ENCODE data around the gene UBL4B.
"Not testable (repeated sequence)": the region's sequence is repeated elsewhere in the genome, so short reads cannot be mapped to it uniquely, and the experiment has no call there.

UBL4B gene

DNA sequence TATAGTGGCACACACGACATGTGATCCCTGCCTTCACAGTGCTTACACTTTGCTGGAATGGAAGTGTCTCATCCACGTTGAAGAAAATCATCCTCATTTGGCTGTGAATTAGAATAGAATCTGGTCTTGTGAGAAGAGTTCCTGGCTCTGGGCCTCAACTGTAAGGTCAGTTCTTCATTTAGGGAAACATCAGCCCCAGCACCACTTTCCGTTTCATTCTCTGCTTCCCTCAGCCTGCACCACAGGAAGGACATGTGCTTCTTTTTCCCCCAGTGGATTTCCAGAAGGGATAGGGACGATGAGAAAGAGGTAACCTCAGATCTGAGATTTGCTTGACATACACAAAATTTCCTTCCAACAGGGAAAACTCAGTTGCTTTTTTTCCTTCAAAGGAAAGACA lies 38.1 kb upstream of the UBL4B start:
- in situ Hi-C loops (cut with MboI; ENCODE audit: low sequenced_read_pairs, unreplicated experiment), result no loop called here
- DNase-seq (ENCODE audit: low spot score), result no peak
- TF ChIP-seq, protein P1, sequence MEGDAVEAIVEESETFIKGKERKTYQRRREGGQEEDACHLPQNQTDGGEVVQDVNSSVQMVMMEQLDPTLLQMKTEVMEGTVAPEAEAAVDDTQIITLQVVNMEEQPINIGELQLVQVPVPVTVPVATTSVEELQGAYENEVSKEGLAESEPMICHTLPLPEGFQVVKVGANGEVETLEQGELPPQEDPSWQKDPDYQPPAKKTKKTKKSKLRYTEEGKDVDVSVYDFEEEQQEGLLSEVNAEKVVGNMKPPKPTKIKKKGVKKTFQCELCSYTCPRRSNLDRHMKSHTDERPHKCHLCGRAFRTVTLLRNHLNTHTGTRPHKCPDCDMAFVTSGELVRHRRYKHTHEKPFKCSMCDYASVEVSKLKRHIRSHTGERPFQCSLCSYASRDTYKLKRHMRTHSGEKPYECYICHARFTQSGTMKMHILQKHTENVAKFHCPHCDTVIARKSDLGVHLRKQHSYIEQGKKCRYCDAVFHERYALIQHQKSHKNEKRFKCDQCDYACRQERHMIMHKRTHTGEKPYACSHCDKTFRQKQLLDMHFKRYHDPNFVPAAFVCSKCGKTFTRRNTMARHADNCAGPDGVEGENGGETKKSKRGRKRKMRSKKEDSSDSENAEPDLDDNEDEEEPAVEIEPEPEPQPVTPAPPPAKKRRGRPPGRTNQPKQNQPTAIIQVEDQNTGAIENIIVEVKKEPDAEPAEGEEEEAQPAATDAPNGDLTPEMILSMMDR (IDR thresholded peaks at IDR 0.05; ENCODE audit: borderline replicate concordance, control extremely low read depth, extremely low read depth, insufficient read depth, missing control alignments), result no peak

DNA sequence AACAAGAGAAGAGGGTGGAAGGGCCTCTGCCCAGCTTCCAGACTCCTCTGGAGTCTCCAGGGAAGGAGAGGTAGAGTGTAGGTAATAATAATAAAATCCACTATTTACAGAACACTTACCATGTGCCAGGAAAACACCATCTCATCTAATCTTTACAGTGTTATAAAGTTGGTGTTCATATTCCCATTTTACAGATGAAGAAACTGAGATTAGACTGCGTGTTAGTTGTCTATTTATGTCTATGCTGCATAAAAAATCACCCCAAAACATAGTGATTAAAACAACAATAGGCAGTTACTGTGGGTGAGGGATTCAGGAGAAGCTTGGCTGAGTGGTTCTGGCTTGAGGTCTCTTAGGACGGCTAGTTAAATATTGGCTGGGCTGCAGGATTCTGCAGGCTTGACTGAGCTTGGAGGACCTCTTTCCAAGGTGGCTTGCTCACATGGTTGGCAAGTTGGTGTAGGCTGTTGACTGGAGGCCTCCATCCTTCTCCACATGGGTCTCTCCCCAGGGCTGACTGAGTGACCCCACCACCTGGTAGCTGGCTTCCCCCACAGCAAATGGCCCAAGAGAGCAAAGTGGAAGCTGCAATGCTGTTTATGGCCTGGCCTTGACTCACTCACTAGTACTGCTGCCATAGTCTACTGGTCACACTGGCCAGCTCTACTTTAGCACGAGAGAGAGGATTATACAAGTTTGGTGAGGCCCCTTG lies 35.3 kb upstream of the UBL4B start:
- DNase-seq (ENCODE audit: low spot score), result no peak
- TF ChIP-seq, protein P1 (IDR thresholded peaks at IDR 0.05; ENCODE audit: borderline replicate concordance, control extremely low read depth, extremely low read depth, insufficient read depth, missing control alignments), result no peak
- in situ Hi-C loops (cut with MboI; ENCODE audit: low sequenced_read_pairs, unreplicated experiment), result no loop called here

DNA sequence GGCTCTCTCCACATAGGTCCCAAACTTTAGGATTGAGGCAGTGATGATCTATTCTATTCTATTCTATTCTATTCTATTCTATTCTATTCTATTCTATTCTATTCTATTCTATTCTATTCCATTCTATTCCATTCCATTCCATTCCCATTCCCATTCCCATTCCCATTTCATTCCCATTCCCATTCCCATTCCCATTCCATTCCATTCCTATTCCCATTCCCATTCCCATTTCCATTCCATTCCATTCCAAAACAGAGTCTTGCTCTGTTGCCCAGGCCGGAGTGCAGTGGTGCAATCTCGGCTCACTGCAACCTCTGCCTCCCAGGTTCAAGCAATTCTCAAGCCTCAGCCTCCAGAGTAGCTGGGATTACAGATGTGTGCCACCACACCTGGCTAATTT lies 32.2 kb upstream of the UBL4B start:
- DNase-seq (ENCODE audit: low spot score); in situ Hi-C loops (cut with MboI; ENCODE audit: low sequenced_read_pairs, unreplicated experiment): not testable (repeated sequence)

GRCh38 chr1:110081061-110081460 lies 31.2 kb upstream of the UBL4B start:
- TF ChIP-seq, protein P1 (IDR thresholded peaks at IDR 0.05; ENCODE audit: borderline replicate concordance, control extremely low read depth, extremely low read depth, insufficient read depth, missing control alignments), result no peak
- in situ Hi-C loops (cut with MboI; ENCODE audit: low sequenced_read_pairs, unreplicated experiment), result no loop called here
- no peak for DNase-seq (ENCODE audit: low spot score)

DNA sequence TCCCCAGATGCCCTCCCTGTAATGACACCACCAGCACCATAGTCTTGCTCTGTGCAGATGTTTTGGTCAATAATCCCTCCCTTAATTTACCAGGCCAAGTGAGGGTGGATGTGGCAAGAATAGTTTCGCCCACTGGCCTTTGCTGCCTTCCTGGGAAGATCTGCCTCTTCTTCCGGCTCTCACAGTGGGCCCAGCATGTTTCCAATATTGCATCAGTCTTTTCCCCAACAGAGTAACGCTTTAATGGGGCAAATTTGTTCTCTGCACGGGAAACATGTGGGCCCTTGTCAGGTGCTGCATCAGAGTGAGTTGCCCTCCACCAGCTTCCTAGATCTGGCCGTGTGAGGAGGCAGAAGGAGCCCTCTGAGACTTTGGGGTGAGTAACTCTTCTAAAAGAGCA lies 29.8 kb upstream of the UBL4B start:
- DNase-seq (ENCODE audit: low spot score), result no peak
- TF ChIP-seq, protein P1 (IDR thresholded peaks at IDR 0.05; ENCODE audit: borderline replicate concordance, control extremely low read depth, extremely low read depth, insufficient read depth, missing control alignments), result no peak
- in situ Hi-C loops (cut with MboI; ENCODE audit: low sequenced_read_pairs, unreplicated experiment), result no loop called here

- in situ Hi-C loops (cut with MboI; ENCODE audit: low sequenced_read_pairs, unreplicated experiment), result no loop called here
Observed at GRCh38 chr1:110083061-110083865, 29.0 kb upstream of the UBL4B start.

More at GRCh38 chr1:110083061-110083865, 29.0 kb upstream of the UBL4B start:
- TF ChIP-seq, protein P1 (IDR thresholded peaks at IDR 0.05; ENCODE audit: borderline replicate concordance, control extremely low read depth, extremely low read depth, insufficient read depth, missing control alignments), result no peak
- no peak for DNase-seq (ENCODE audit: low spot score)

Measured in GM13976 (cell line).